ENCODE measurements around the gene UGT2A1. TPM values are rescaled to one million over a fixed set of nuclear protein-coding genes. Genes with fewer than 3 reads are reported as not detected.

UGT2A1 gene
- polyA plus RNA-seq, 1 donor (not counting 4 experiments of a cell fraction or from before 2014, with no cell fraction given), result not detected

DNA sequence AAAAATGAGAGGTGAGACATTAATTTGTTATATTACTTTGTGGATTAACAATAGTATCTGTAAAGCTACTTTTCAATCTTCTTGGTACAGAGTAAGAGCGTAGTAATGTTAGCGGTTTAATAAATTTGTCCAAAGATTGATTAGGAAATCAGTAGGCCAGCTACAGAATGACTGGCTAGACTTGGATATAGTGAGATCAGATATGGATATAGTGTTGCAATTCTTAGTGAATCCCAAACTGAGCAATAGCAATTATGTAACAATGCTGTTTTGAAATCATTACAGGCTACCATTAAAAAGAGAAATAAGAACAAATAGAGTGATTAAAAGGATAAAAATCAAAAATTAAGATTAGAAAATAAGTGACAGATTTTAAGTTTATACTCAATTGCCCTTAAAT is 12.8 kb downstream of the UGT2A1 start:
- no peak overlapping the region for H3K9ac ChIP-seq (ENCODE audit: control insufficient read depth, extremely low read depth, insufficient read depth, low read length)
- no peak for DNase-seq (ENCODE audit: low read depth, low spot score)
- no peaks in the 10 kb centered on the region for H4K20me1 ChIP-seq (ENCODE audit: control insufficient read depth, extremely low read depth, insufficient read depth, low read length)
- H3K27ac ChIP-seq (ENCODE audit: control insufficient read depth, insufficient read depth, low read length), result no peak overlapping the region
- no peaks in the 10 kb centered on the region for H3K79me2 ChIP-seq (ENCODE audit: control insufficient read depth, insufficient read depth, low read length)
- dilution Hi-C loops (cut with MboI; ENCODE audit: extremely low pct_ligation_motif_present, low sequenced_read_pairs), result no loop called here
- H3K4me3 ChIP-seq (ENCODE audit: control insufficient read depth in 2 of 3, extremely low read depth in 1 of 3, insufficient read depth in 2 of 3, low read depth in 1 of 3, low read length in 3 of 3), result no peak overlapping the region
- H3K36me3 ChIP-seq (ENCODE audit: control insufficient read depth in 2 of 2, extremely low read depth in 1 of 2, insufficient read depth in 2 of 2, low read length in 2 of 2), result no peaks in the 10 kb centered on the region
- H3K4me1 ChIP-seq (ENCODE audit: control insufficient read depth, extremely low read depth, insufficient read depth, low read length), result no peaks in the 10 kb centered on the region
- H3K9me1 ChIP-seq (ENCODE audit: control insufficient read depth, extremely low read depth, insufficient read depth, low read length), result no peaks in the 10 kb centered on the region
- TF ChIP-seq, protein P1, sequence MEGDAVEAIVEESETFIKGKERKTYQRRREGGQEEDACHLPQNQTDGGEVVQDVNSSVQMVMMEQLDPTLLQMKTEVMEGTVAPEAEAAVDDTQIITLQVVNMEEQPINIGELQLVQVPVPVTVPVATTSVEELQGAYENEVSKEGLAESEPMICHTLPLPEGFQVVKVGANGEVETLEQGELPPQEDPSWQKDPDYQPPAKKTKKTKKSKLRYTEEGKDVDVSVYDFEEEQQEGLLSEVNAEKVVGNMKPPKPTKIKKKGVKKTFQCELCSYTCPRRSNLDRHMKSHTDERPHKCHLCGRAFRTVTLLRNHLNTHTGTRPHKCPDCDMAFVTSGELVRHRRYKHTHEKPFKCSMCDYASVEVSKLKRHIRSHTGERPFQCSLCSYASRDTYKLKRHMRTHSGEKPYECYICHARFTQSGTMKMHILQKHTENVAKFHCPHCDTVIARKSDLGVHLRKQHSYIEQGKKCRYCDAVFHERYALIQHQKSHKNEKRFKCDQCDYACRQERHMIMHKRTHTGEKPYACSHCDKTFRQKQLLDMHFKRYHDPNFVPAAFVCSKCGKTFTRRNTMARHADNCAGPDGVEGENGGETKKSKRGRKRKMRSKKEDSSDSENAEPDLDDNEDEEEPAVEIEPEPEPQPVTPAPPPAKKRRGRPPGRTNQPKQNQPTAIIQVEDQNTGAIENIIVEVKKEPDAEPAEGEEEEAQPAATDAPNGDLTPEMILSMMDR (optimal IDR thresholded peaks at IDR 0.05 in 1 of 3, IDR thresholded peaks at IDR 0.05 in 1 of 3, conservative IDR thresholded peaks at IDR 0.05 in 1 of 3; ENCODE audit: extremely low read depth in 1 of 3, insufficient read depth in 2 of 3, low read length in 3 of 3), result no peak
- TF ChIP-seq EZH2 (IDR thresholded peaks at IDR 0.05; ENCODE audit: low read length), result no peak
- H3K27me3 ChIP-seq (ENCODE audit: control insufficient read depth, extremely low read depth, insufficient read depth, low read length), result no peaks in the 10 kb centered on the region
- no peaks in the 10 kb centered on the region for H3K9me3 ChIP-seq (ENCODE audit: control insufficient read depth, low read depth, low read length)
- FAIRE-seq, result no peak
- no peak overlapping the region for H3K4me2 ChIP-seq (ENCODE audit: control insufficient read depth, extremely low read depth, insufficient read depth, low read depth, low read length)
- H2AFZ ChIP-seq (ENCODE audit: control insufficient read depth, low read length), result no peak overlapping the region

DNA sequence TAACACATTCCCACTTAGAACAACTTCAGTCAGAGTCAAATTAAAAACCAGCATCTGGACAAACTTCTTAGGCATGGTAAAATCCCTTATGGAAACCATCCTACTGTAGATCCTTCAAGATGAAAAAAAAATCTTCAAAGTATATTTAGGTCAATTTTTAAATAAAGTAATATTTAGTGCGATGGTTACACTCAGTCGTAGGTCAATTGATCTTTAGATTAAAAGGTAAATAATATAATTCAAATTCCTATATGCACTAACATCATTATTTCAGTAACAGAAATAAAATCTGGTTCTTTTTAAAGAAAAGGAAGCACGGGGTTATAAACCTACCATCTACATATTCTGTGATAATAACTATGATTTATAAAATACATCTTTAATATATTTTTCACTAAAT is 13.5 kb downstream of the UGT2A1 start, which contains the start of gene UGT2A2:
Gene UGT2A2, minus strand, starts transcription at position 101 of the 400 bp plus-strand sequence. Its CDS starts 2 bp downstream, at position 99.
- H3K27me3 ChIP-seq (ENCODE audit: control insufficient read depth, extremely low read depth, insufficient read depth, low read length), result no peaks in the 10 kb centered on the region
- TF ChIP-seq, protein P1 (optimal IDR thresholded peaks at IDR 0.05 in 1 of 3, IDR thresholded peaks at IDR 0.05 in 1 of 3, conservative IDR thresholded peaks at IDR 0.05 in 1 of 3; ENCODE audit: extremely low read depth in 1 of 3, insufficient read depth in 2 of 3, low read length in 3 of 3), result no peak
- TF ChIP-seq EZH2 (IDR thresholded peaks at IDR 0.05; ENCODE audit: low read length), result no peak
- no peaks in the 10 kb centered on the region for H3K9me1 ChIP-seq (ENCODE audit: control insufficient read depth, extremely low read depth, insufficient read depth, low read length)
- H3K79me2 ChIP-seq (ENCODE audit: control insufficient read depth, insufficient read depth, low read length), result no peaks in the 10 kb centered on the region
- dilution Hi-C loops (cut with MboI; ENCODE audit: extremely low pct_ligation_motif_present, low sequenced_read_pairs), result no loop called here
- H3K4me3 ChIP-seq (ENCODE audit: control insufficient read depth in 2 of 3, extremely low read depth in 1 of 3, insufficient read depth in 2 of 3, low read depth in 1 of 3, low read length in 3 of 3), result no peak within 1 kb of the TSS
- H3K9ac ChIP-seq (ENCODE audit: control insufficient read depth, extremely low read depth, insufficient read depth, low read length), result no peak within 1 kb of the TSS
- no peaks in the 10 kb centered on the region for H3K4me1 ChIP-seq (ENCODE audit: control insufficient read depth, extremely low read depth, insufficient read depth, low read length)
- H3K36me3 ChIP-seq (ENCODE audit: control insufficient read depth in 2 of 2, extremely low read depth in 1 of 2, insufficient read depth in 2 of 2, low read length in 2 of 2), result no peaks in the 10 kb centered on the region
- H3K4me2 ChIP-seq (ENCODE audit: control insufficient read depth, extremely low read depth, insufficient read depth, low read depth, low read length), result no peak within 1 kb of the TSS
- FAIRE-seq (no peak), DNase-seq (ENCODE audit: low read depth, low spot score) (no peak)
- H2AFZ ChIP-seq (ENCODE audit: control insufficient read depth, low read length), result no peak within 1 kb of the TSS
- no peaks in the 10 kb centered on the region for H4K20me1 ChIP-seq (ENCODE audit: control insufficient read depth, extremely low read depth, insufficient read depth, low read length)
- no peaks in the 10 kb centered on the region for H3K9me3 ChIP-seq (ENCODE audit: control insufficient read depth, low read depth, low read length)
- no peak within 1 kb of the TSS for H3K27ac ChIP-seq (ENCODE audit: control insufficient read depth, insufficient read depth, low read length)

All from keratinocyte (primary cell).